Glutamatergic neuron (in vitro differentiated cells): ENCODE measurements around the gene RFPL1. TPM values are rescaled to one million over a fixed set of nuclear protein-coding genes. Genes with fewer than 3 reads are reported as not detected.

ENCODE experiments used
- DNase-seq: peaks from one replicate; pipeline ENCODE4 v3.0.0; 2022
- H3K27ac Mint-ChIP-seq: one replicate; pipeline ENCODE4 v1.8.0; 2020; ENCODE audit warnings: mild to moderate bottlenecking, mixed read lengths, inconsistent platforms; ENCODE audit not compliant: unreplicated experiment
- H3K27me3 Mint-ChIP-seq: one replicate; pipeline ENCODE4 v1.8.0; 2020; ENCODE audit warnings: mild to moderate bottlenecking, moderate library complexity, mixed read lengths, inconsistent platforms; ENCODE audit not compliant: unreplicated experiment
- H3K36me3 Mint-ChIP-seq: one replicate; pipeline ENCODE4 v1.8.0; 2020; ENCODE audit warnings: mild to moderate bottlenecking, mixed read lengths, inconsistent platforms; ENCODE audit not compliant: unreplicated experiment
- H3K4me1 Mint-ChIP-seq: one replicate; pipeline ENCODE4 v1.8.0; 2020; ENCODE audit warnings: mild to moderate bottlenecking, low read depth, mixed read lengths, inconsistent platforms; ENCODE audit not compliant: unreplicated experiment
- H3K4me3 Mint-ChIP-seq: one replicate; pipeline ENCODE4 v1.8.0; 2020; ENCODE audit warnings: mild to moderate bottlenecking, mixed read lengths, inconsistent platforms; ENCODE audit not compliant: unreplicated experiment
- H3K9me3 Mint-ChIP-seq: one replicate; pipeline ENCODE4 v1.8.0; 2020; ENCODE audit warnings: mild to moderate bottlenecking, moderate library complexity, mixed read lengths, inconsistent platforms; ENCODE audit not compliant: unreplicated experiment
- total RNA-seq: library from RNA; stranded (reverse); fragmentation: NEBNext Ultra II Directional; extraction: Animal tissue kit (Norgen Biotek cat#: 25700); gene quantifications from one replicate; pipeline ENCODE4 v1.2.1, GENCODE V29; 2021; ENCODE audit not compliant: unreplicated experiment
- TF ChIP-seq, protein P1 (sequence below): fragments of 200-600 bp; sonication (generic); IDR thresholded peaks from one replicate; pipeline ENCODE4 v1.5.0; 2021; ENCODE audit not compliant: partially characterized antibody, unreplicated experiment

The RFPL1 gene
- total RNA-seq, 1 donor from 2014 or later: not detected

DNA sequence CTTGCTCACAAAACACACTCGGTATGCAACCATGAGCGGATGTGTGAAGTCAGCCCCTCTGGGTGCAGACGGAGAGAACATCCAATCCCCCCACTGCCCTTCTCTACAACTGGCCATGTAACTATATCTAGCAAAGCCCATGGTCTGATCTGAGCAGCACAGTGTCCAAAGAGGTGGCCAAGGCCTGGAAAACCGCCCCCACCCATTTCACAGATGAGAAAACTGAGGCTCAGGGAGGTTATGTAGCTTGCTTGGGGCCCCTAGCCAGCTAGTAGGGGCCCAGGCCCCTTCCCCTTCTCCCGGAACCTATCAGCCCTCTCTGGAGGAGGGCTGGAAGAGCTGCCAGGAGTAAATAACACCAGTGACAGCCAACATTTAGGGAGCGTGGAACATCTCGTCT lies 26.2 kb downstream of the RFPL1 start:
- DNase-seq: no peak
- Mint-ChIP-seq H3K4me1 (no peaks in the 10 kb centered on the region), H3K9me3 (no peaks in the 10 kb centered on the region), H3K27ac (no peak overlapping the region), H3K4me3 (no peak overlapping the region), H3K27me3 (peaks cover 7% of the 10 kb centered on the region), H3K36me3 (no peaks in the 10 kb centered on the region)
- TF ChIP-seq, protein P1, sequence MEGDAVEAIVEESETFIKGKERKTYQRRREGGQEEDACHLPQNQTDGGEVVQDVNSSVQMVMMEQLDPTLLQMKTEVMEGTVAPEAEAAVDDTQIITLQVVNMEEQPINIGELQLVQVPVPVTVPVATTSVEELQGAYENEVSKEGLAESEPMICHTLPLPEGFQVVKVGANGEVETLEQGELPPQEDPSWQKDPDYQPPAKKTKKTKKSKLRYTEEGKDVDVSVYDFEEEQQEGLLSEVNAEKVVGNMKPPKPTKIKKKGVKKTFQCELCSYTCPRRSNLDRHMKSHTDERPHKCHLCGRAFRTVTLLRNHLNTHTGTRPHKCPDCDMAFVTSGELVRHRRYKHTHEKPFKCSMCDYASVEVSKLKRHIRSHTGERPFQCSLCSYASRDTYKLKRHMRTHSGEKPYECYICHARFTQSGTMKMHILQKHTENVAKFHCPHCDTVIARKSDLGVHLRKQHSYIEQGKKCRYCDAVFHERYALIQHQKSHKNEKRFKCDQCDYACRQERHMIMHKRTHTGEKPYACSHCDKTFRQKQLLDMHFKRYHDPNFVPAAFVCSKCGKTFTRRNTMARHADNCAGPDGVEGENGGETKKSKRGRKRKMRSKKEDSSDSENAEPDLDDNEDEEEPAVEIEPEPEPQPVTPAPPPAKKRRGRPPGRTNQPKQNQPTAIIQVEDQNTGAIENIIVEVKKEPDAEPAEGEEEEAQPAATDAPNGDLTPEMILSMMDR: no peak

DNA sequence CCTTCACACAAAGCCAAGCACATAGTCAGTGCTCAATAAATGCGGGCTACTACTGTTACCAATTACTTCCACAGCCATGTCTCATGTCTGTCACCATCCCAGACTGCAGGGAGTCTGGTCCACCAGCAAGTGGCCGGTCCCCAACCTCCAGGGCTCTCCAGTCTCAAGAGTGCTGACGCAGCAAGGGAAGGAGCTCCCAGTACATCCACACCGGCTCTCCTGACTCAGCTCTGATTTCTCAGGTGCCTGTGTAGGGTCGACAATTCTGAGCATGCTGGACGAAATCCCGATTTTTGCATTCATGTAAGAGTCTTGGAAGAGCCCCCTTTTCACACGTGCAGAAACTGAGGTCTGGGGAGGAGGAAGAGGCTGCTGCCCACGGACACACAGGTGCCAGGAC lies 31.4 kb downstream of the RFPL1 start:
- peaks cover 2% of the 10 kb centered on the region for H3K9me3 Mint-ChIP-seq
- DNase-seq: no peak
- peaks cover 1% of the 10 kb centered on the region for H3K27me3 Mint-ChIP-seq

DNA sequence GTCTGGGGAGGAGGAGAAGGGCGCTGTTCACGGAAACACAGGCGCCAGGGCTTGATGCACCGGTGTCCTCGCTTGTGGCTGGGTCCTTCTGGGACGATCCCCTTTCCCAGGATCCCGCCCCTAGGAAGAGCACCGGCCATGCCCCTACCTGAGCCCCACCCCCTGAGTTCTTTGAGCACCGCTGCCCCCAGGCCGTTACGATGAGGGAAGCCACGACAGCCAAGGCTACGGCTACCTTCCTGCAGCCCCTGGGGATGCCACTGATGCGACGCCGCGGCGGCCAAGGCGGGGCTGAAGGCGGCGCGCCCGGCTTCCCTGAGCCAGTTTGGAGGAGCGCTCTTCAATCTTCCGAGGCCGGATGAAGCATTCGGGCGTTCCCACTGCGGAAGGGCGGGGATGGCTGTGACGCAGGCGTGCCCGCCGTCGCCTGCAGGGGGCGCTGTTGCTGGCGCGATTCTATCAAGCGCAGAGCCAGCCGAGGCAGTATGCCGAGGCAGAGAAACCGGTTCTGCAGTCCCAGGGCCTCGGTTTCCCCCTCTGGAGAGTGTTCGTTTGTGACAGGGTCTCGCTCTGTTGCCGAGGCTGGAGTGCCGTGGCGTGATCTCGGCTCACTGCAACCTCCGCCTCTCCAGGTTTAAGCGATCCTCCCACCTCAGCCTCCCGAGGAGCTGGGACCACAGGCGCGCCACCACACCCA lies 31.9 kb downstream of the RFPL1 start:
- DNase-seq: peak; percentile 95
- peaks cover 1% of the 10 kb centered on the region for H3K27me3 Mint-ChIP-seq

More for the DNA sequence above, 31.4 kb downstream of the RFPL1 start:
- Mint-ChIP-seq H3K4me1 (peaks cover 4% of the 10 kb centered on the region), H3K27ac (no peak overlapping the region), H3K4me3 (peak overlapping the region; percentile 66), H3K36me3 (no peaks in the 10 kb centered on the region)
- TF ChIP-seq, protein P1: no peak

DNA sequence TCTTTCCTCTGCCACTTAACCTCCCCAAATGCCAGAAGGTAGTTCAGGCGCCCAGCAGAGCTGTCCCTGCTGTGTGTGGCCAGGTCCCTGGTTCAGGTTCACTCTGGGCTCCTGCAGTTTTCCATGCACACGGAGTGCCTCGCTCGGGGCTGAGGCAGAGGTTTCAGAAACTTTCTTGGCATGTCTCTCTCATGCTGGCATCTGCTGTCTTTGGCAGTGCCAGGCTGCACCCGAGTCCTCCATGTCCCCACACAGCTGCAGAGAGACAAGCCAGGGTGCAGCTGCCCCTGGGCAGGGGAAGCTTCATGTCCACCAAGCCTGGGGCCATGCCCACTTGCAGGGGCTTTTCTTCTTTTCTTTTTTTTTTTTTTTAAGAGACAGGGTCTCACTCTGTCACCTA lies 34.6 kb downstream of the RFPL1 start:
- Mint-ChIP-seq H3K36me3 (no peaks in the 10 kb centered on the region), H3K27me3 (peaks cover 6% of the 10 kb centered on the region), H3K4me3 (no peak overlapping the region), H3K4me1 (peaks cover 26% of the 10 kb centered on the region), H3K27ac (no peak overlapping the region), H3K9me3 (peaks cover 6% of the 10 kb centered on the region)
- TF ChIP-seq, protein P1: no peak
- no peak for DNase-seq

More for the DNA sequence above, 31.9 kb downstream of the RFPL1 start:
- peak overlapping the region; percentile 66 for H3K4me3 Mint-ChIP-seq
- TF ChIP-seq, protein P1: peak; percentile 99
- peaks cover 2% of the 10 kb centered on the region for H3K9me3 Mint-ChIP-seq
- H3K27ac Mint-ChIP-seq: no peak overlapping the region
- peaks cover 5% of the 10 kb centered on the region for H3K4me1 Mint-ChIP-seq
- no peaks in the 10 kb centered on the region for H3K36me3 Mint-ChIP-seq

DNA sequence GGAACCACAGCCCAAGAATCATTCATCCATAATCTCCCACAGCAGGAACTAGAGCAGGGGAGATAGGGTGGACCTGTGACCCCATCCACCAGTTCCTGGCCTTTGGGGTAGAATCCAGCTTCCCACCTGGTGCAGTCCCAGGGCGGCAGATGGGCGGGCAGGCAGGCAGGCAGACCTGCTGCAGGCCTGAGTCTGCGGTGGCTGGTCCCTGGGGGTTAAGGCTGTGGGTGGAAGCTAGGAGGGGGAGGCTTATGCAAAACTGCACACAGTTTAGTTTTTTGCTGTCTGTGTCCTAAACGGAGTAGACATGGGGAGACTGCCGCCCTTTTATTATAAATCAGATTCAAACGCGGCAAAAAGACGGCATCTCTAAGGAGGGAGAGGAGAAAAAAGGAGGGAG lies 37.2 kb downstream of the RFPL1 start:
- peak overlapping the region; percentile 97 for H3K27ac Mint-ChIP-seq
- no peaks in the 10 kb centered on the region for H3K36me3 Mint-ChIP-seq
- peaks cover 41% of the 10 kb centered on the region for H3K4me1 Mint-ChIP-seq
- H3K27me3 Mint-ChIP-seq: peaks cover 16% of the 10 kb centered on the region
- peak overlapping the region; percentile 73 for H3K4me3 Mint-ChIP-seq
- H3K9me3 Mint-ChIP-seq: peaks cover 13% of the 10 kb centered on the region
- DNase-seq: peak; percentile 80
- TF ChIP-seq, protein P1: no peak
